Left ventricle myocardium superior (tissue), 1 donor: Measurements from ENCODE around the gene C5orf15. TPM values are rescaled to one million over a fixed set of nuclear protein-coding genes. Genes with fewer than 3 reads are reported as not detected.
A peak's percentile ranks its signal among the peaks of the same experiment; 100 is the strongest.

ENCODE experiments used
- ATAC-seq: fragments of 200-7000 bp; cut with Tn5 transposase; one replicate; pipeline ENCODE4 v1.9.1; 2020; ENCODE audit warnings: mild to moderate bottlenecking, moderate library complexity
- DNase-seq: peaks from one replicate; pipeline ENCODE4 v3.0.0-alpha.2; 2020
- intact Hi-C: fragments of 100-400 bp; cut with micrococcal nuclease; formaldehyde crosslinking; loops from one replicate; pipeline ENCODE4 v1.11.0; 2022
- long read RNA-seq: library from polyadenylated mRNA; unstranded; transcript quantifications from one replicate; pipeline ENCODE4 v2.0.0, GENCODE V29; 2021
- total RNA-seq: library from RNA; stranded (reverse); fragmentation: NEBNext Ultra II Directional; extraction: Animal tissue kit (Norgen Biotek cat#: 25700); gene quantifications from one replicate; pipeline ENCODE4 v1.2.1, GENCODE V29; 2021
- donor health status: DM: no; HTN: yes; CAD: no; lungs with severe emphysema.

Gene C5orf15
- total RNA-seq: 32.9 TPM
- long read RNA-seq, transcript C5orf15-201 (3 exons, 2,358 nt): major isoform, 122 of 127 reads
- long read RNA-seq, partial matches to known transcripts: 4 of 127 reads
- long read RNA-seq, other reads (novel, unspliced or antisense): 1 of 127 reads

- ATAC-seq (peak; percentile 98), DNase-seq (peak; percentile 98)
- intact Hi-C loops: no loop called here
Measured at GRCh38 chr5:133968204-133968980, at the start of gene C5orf15. TSS of gene C5orf15 (minus strand) at chr5:133968625. CDS start at chr5:133968584, 41 bp downstream.

- ATAC-seq: no peak
- no peak for DNase-seq
- intact Hi-C loops: no loop called here
Measured at GRCh38 chr5:134008266-134008749, 39.9 kb upstream of the C5orf15 start.

- ATAC-seq: no peak
- no peak for DNase-seq
- intact Hi-C loops: no loop called here
Measured at GRCh38 chr5:134007581-134008265, 39.3 kb upstream of the C5orf15 start.

GRCh38 chr5:134006115-134006514 is 37.7 kb upstream of the C5orf15 start:
- ATAC-seq: no peak
- DNase-seq: no peak
- intact Hi-C loops: no loop called here

GRCh38 chr5:134005417-134006061 is 37.1 kb upstream of the C5orf15 start:
- DNase-seq (peak; percentile 68), ATAC-seq (peak; percentile 44)
- intact Hi-C loops: no loop called here

GRCh38 chr5:134004626-134005416 is 36.4 kb upstream of the C5orf15 start, which contains the start of gene VDAC1:
TSS of gene VDAC1 (minus strand) at chr5:134004975. CDS start at chr5:133993012, 11,963 bp downstream.
- ATAC-seq (peak; percentile 88), DNase-seq (peak; percentile 90)
- intact Hi-C loops: no loop called here

GRCh38 chr5:134003817-134004625 is 35.6 kb upstream of the C5orf15 start:
- peak; percentile 36 for ATAC-seq
- DNase-seq: peak; percentile 79
- intact Hi-C loops: no loop called here

GRCh38 chr5:134003064-134003816 is 34.8 kb upstream of the C5orf15 start:
- no peak for ATAC-seq
- intact Hi-C loops: no loop called here
- no peak for DNase-seq

- DNase-seq (no peak), ATAC-seq (no peak)
- intact Hi-C loops: no loop called here
Measured at GRCh38 chr5:134001938-134002731, 33.7 kb upstream of the C5orf15 start.

- no peak for DNase-seq
- ATAC-seq: no peak
- intact Hi-C loops: no loop called here
Measured at GRCh38 chr5:134000696-134001453, 32.5 kb upstream of the C5orf15 start.

GRCh38 chr5:134000091-134000511 is 31.7 kb upstream of the C5orf15 start:
- ATAC-seq (peak; percentile 22), DNase-seq (peak; percentile 74)
- intact Hi-C loops: no loop called here

- intact Hi-C loops: no loop called here
- DNase-seq (no peak), ATAC-seq (no peak)
Measured at GRCh38 chr5:133998807-133999206, 30.4 kb upstream of the C5orf15 start.

GRCh38 chr5:133998042-133998441 is 29.6 kb upstream of the C5orf15 start:
- intact Hi-C loops: no loop called here
- ATAC-seq (no peak), DNase-seq (no peak)

GRCh38 chr5:133996683-133997252 is 28.3 kb upstream of the C5orf15 start:
- DNase-seq (no peak), ATAC-seq (no peak)
- intact Hi-C loops: no loop called here

- intact Hi-C loops: no loop called here
- peak; percentile 24 for ATAC-seq
- peak; percentile 44 for DNase-seq
Measured at GRCh38 chr5:133995883-133996563, 27.6 kb upstream of the C5orf15 start.
